Upper lobe of left lung (tissue), 4 donors: Measurements from ENCODE around the gene MXRA7.

ENCODE experiments used
- EP300 ChIP-seq, 4 donors: sonication (generic); formaldehyde crosslinking; IDR thresholded peaks; one replicate each; pipeline ENCODE4 v1.5.1; 2017; ENCODE audit warnings: antibody characterized with exemption in 4 of 4, control low read depth in 2 of 4
- POLR2AphosphoS5 ChIP-seq, 2 donors: sonication (generic); formaldehyde crosslinking; IDR thresholded peaks; one replicate each; pipeline ENCODE4 v1.5.1; 2017; ENCODE audit warnings: antibody characterized with exemption in 2 of 2
- TF ChIP-seq, protein P1 (sequence below), 6 experiments: fragments of 450-650 bp in 4 of 6; fragments of 200-600 bp in 2 of 6; sonication (generic) in 2 of 6; IDR thresholded peaks; one replicate each; pipeline ENCODE4 v1.5.1; 2016 to 2019; ENCODE audit warnings: antibody characterized with exemption in 6 of 6

DNA sequence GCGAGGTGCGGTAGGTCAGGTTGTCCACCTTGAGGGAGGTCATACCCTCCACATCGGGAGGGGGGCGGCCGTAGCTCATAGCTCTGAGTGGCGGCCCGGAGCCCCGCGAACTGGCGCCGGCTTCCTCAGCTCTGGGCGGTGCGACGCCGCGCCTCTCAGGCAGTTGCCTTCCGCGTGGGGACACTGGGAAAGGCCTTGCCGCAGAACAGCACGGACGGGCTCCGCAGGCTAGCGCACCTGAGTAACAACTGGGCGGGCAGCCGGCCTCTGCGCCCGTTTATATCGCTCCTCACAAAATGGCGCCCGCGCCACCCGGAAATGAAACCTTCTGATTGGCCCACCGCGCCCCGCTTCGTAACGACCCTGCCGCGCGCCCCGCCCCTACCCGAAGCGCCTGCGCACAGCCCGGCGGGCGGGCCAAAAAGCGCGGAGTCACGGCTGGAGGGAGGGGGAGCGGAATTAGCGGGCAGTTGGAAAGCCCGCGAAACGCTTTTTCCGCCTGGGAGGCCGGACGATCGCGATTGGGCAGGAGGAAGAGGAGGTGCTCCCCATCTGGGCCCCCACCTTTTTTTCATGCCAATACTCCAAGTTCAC lies 26.4 kb upstream of the MXRA7 start, which contains the start of gene SRSF2:
- TF ChIP-seq POLR2AphosphoS5 (IDR thresholded peaks at IDR 0.05), result peak; percentile 100
- TF ChIP-seq, protein P1, sequence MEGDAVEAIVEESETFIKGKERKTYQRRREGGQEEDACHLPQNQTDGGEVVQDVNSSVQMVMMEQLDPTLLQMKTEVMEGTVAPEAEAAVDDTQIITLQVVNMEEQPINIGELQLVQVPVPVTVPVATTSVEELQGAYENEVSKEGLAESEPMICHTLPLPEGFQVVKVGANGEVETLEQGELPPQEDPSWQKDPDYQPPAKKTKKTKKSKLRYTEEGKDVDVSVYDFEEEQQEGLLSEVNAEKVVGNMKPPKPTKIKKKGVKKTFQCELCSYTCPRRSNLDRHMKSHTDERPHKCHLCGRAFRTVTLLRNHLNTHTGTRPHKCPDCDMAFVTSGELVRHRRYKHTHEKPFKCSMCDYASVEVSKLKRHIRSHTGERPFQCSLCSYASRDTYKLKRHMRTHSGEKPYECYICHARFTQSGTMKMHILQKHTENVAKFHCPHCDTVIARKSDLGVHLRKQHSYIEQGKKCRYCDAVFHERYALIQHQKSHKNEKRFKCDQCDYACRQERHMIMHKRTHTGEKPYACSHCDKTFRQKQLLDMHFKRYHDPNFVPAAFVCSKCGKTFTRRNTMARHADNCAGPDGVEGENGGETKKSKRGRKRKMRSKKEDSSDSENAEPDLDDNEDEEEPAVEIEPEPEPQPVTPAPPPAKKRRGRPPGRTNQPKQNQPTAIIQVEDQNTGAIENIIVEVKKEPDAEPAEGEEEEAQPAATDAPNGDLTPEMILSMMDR (IDR thresholded peaks at IDR 0.05), result peak in 2 of 6 experiments; percentile 12 to 50
- peak in 1 of 4 donors; percentile 90 for TF ChIP-seq EP300 (IDR thresholded peaks at IDR 0.05)
